Neuronal stem cell (in vitro differentiated cells): ENCODE measurements around the gene SLC7A5.

Experiments used
- DNase-seq: peaks from one replicate; pipeline ENCODE4 v3.0.0-alpha.2; 2013; ENCODE audit warnings: low spot score
- H2AFZ ChIP-seq: one replicate; pipeline ENCODE4 v1.6.1; 2013; ENCODE audit warnings: mild to moderate bottlenecking, low read length, inconsistent platforms
- H2AK5ac ChIP-seq: 2 replicates; pipeline ENCODE4 v1.6.1; 2013; ENCODE audit warnings: low read depth, mild to moderate bottlenecking, inconsistent platforms, low read length, moderate library complexity, mixed read lengths
- H2BK120ac ChIP-seq: 2 replicates; pipeline ENCODE4 v1.6.1; 2013; ENCODE audit warnings: low read depth, mild to moderate bottlenecking, inconsistent platforms, low read length, moderate library complexity, mixed read lengths
- H2BK12ac ChIP-seq: one replicate; pipeline ENCODE4 v1.6.1; 2013; ENCODE audit warnings: low read length, inconsistent platforms
- H2BK15ac ChIP-seq: 2 replicates; pipeline ENCODE4 v1.6.1; 2013; ENCODE audit warnings: mild to moderate bottlenecking, low read length, inconsistent platforms, mixed read lengths
- H2BK5ac ChIP-seq: one replicate; pipeline ENCODE4 v1.6.1; 2013; ENCODE audit warnings: inconsistent platforms, mild to moderate bottlenecking, low read length, moderate library complexity
- H3K14ac ChIP-seq: one replicate; pipeline ENCODE4 v1.6.1; 2013; ENCODE audit warnings: low read length, inconsistent platforms
- H3K18ac ChIP-seq: 2 replicates; pipeline ENCODE4 v1.6.1; 2013; ENCODE audit warnings: low read length, inconsistent platforms
- H3K23ac ChIP-seq: 2 replicates; pipeline ENCODE4 v1.6.1; 2013; ENCODE audit warnings: low read depth, mild to moderate bottlenecking, mixed read lengths, low read length, inconsistent platforms; ENCODE audit not compliant: poor library complexity
- H3K27ac ChIP-seq: replicated peaks from 3 replicates; pipeline ENCODE4 v1.5.1; 2013; ENCODE audit warnings: low read length, inconsistent platforms
- H3K27me3 ChIP-seq, 3 experiments: 2 replicates each; pipeline ENCODE4 v1.6.1; 2013; ENCODE audit warnings: low read length in 3 of 3, mild to moderate bottlenecking in 2 of 3, inconsistent platforms in 1 of 3, low read depth in 1 of 3, mixed read lengths in 1 of 3, moderate library complexity in 1 of 3; ENCODE audit not compliant: control insufficient read depth in 3 of 3, insufficient read depth in 3 of 3
- H3K36me3 ChIP-seq, 2 donors: replicated peaks in 1 of 2; 2 replicates each; pipeline ENCODE4 v1.6.1; 2013; ENCODE audit warnings: low read length in 2 of 2; ENCODE audit not compliant: control insufficient read depth in 2 of 2, insufficient read depth in 2 of 2
- H3K4ac ChIP-seq: 2 replicates; pipeline ENCODE4 v1.6.1; 2013; ENCODE audit warnings: inconsistent platforms, mild to moderate bottlenecking, low read length, moderate library complexity
- H3K4me1 ChIP-seq, 2 donors: 1 replicate in 1 of 2; 2 replicates in 1 of 2; pipeline ENCODE4 v1.6.1; 2013; ENCODE audit warnings: low read length in 2 of 2, low read depth in 1 of 2; ENCODE audit not compliant: control insufficient read depth in 2 of 2, insufficient read depth in 1 of 2
- H3K4me2 ChIP-seq: one replicate; pipeline ENCODE4 v1.6.1; 2013; ENCODE audit warnings: mild to moderate bottlenecking, low read length, inconsistent platforms; ENCODE audit not compliant: insufficient read depth, poor library complexity, severe bottlenecking
- H3K4me3 ChIP-seq, 2 donors: 2 replicates each; pipeline ENCODE4 v1.5.1; 2013; ENCODE audit warnings: low read length in 2 of 2, mild to moderate bottlenecking in 2 of 2, inconsistent platforms in 1 of 2, moderate library complexity in 1 of 2
- H3K79me1 ChIP-seq: one replicate; pipeline ENCODE4 v1.6.1; 2013; ENCODE audit warnings: low read depth, mild to moderate bottlenecking, inconsistent platforms, low read length, moderate library complexity
- H3K9ac ChIP-seq: one replicate; pipeline ENCODE4 v1.6.1; 2013; ENCODE audit warnings: mild to moderate bottlenecking, low read depth, low read length, inconsistent platforms; ENCODE audit not compliant: poor library complexity
- H3K9me3 ChIP-seq, 2 donors: replicated peaks in 1 of 2; 2 replicates each; pipeline versions ENCODE3 to v1.6.1; 2013; ENCODE audit warnings: low read length in 2 of 2, mild to moderate bottlenecking in 2 of 2, inconsistent platforms in 1 of 2, low read depth in 1 of 2, mixed read lengths in 1 of 2, moderate library complexity in 1 of 2; ENCODE audit not compliant: control insufficient read depth in 2 of 2, insufficient read depth in 1 of 2
- H4K8ac ChIP-seq: one replicate; pipeline ENCODE4 v1.6.1; 2013; ENCODE audit warnings: low read depth, mild to moderate bottlenecking, inconsistent platforms, low read length, moderate library complexity
- H4K91ac ChIP-seq: one replicate; pipeline ENCODE4 v1.6.1; 2013; ENCODE audit warnings: low read length, low read depth, mild to moderate bottlenecking, inconsistent platforms; ENCODE audit not compliant: poor library complexity
- WGBS, 2 donors: extraction: QIAGEN DNeasy Blood & Tissue Kit; methylation state at CpG; one replicate each; pipeline ENCODE4 v1.1.7; 2013; ENCODE audit warnings: missing lambda C conversion rate in 2 of 2, mixed read lengths in 1 of 2; ENCODE audit not compliant: insufficient read length in 2 of 2, insufficient replicate concordance in 1 of 2; ENCODE audit errors: extremely low coverage in 2 of 2; 5-methylcytosine and 5-hydroxymethylcytosine counted together

Gene SLC7A5

GRCh38 chr16:87833548-87833947 lies 35.8 kb downstream of the SLC7A5 start:
- H2BK12ac ChIP-seq, result no peak overlapping the region
- H3K18ac ChIP-seq, result no peak overlapping the region
- no peak for DNase-seq
- H2AK5ac ChIP-seq, result no peak overlapping the region
- H3K4me2 ChIP-seq, result no peak overlapping the region
- H3K79me1 ChIP-seq, result peaks cover 1% of the 10 kb centered on the region
- H3K4me1 ChIP-seq, result peaks cover 0 to 4% of the 10 kb centered on the region in 2 donors
- H2BK5ac ChIP-seq, result no peak overlapping the region
- H3K27me3 ChIP-seq, result no peaks in the 10 kb centered on the region
- no peak overlapping the region for H3K14ac ChIP-seq
- no peak overlapping the region for H2BK15ac ChIP-seq
- H3K9me3 ChIP-seq, result no peaks in the 10 kb centered on the region
- no peak overlapping the region for H3K27ac ChIP-seq
- H3K36me3 ChIP-seq, result peaks cover 20 to 55% of the 10 kb centered on the region in 2 donors
- no peak overlapping the region for H4K8ac ChIP-seq
- no peak overlapping the region for H2AFZ ChIP-seq
- WGBS, 2 donors, result no CpG with 5 or more reads among the region's 16 CpGs
- H3K4ac ChIP-seq, result no peak overlapping the region
- no peak overlapping the region for H3K4me3 ChIP-seq
- no peak overlapping the region for H4K91ac ChIP-seq
- H2BK120ac ChIP-seq, result no peak overlapping the region
- H3K23ac ChIP-seq, result no peak overlapping the region
- H3K9ac ChIP-seq, result no peak overlapping the region

GRCh38 chr16:87832741-87833502 lies 36.4 kb downstream of the SLC7A5 start:
- Histone ChIP-seq H3K4me1 (peaks cover 0 to 4% of the 10 kb centered on the region in 2 donors), H3K27me3 (no peaks in the 10 kb centered on the region), H2AFZ (no peak overlapping the region), H3K18ac (no peak overlapping the region), H3K4me3 (no peak overlapping the region), H2BK12ac (no peak overlapping the region), H2AK5ac (no peak overlapping the region), H4K8ac (peak overlapping the region; percentile 92), H3K27ac (no peak overlapping the region), H3K4me2 (no peak overlapping the region), H2BK15ac (no peak overlapping the region), H3K9ac (no peak overlapping the region), H3K36me3 (peaks cover 18 to 51% of the 10 kb centered on the region in 2 donors), H3K4ac (no peak overlapping the region), H3K9me3 (no peaks in the 10 kb centered on the region), H4K91ac (no peak overlapping the region), H3K23ac (peak overlapping the region; percentile 31), H3K79me1 (peaks cover 1% of the 10 kb centered on the region), H2BK120ac (peak overlapping the region; percentile 18), H2BK5ac (no peak overlapping the region), H3K14ac (no peak overlapping the region)
- no CpG with 5 or more reads among the region's 34 CpGs for WGBS, 2 donors
- no peak for DNase-seq

- H3K18ac ChIP-seq, result no peak overlapping the region
- peak overlapping the region; percentile 73 for H3K23ac ChIP-seq
- peaks cover 0 to 4% of the 10 kb centered on the region in 2 donors for H3K4me1 ChIP-seq
- H2BK120ac ChIP-seq, result no peak overlapping the region
- no peak overlapping the region for H3K4me3 ChIP-seq
- H3K27ac ChIP-seq, result no peak overlapping the region
- no peak overlapping the region for H4K91ac ChIP-seq
- no peak overlapping the region for H3K14ac ChIP-seq
- peaks cover 18 to 43% of the 10 kb centered on the region in 2 donors for H3K36me3 ChIP-seq
- H3K4ac ChIP-seq, result no peak overlapping the region
- H2AK5ac ChIP-seq, result no peak overlapping the region
- H2AFZ ChIP-seq, result no peak overlapping the region
- no peak overlapping the region for H2BK5ac ChIP-seq
- H3K4me2 ChIP-seq, result no peak overlapping the region
- H3K9ac ChIP-seq, result no peak overlapping the region
- no peak overlapping the region for H2BK12ac ChIP-seq
- peaks cover 1% of the 10 kb centered on the region for H3K79me1 ChIP-seq
- H4K8ac ChIP-seq, result no peak overlapping the region
- DNase-seq, result no peak
- H2BK15ac ChIP-seq, result no peak overlapping the region
- H3K27me3 ChIP-seq, result no peaks in the 10 kb centered on the region
- no CpG with 5 or more reads among the region's 6 CpGs for WGBS, 2 donors
- no peaks in the 10 kb centered on the region for H3K9me3 ChIP-seq
Observed at GRCh38 chr16:87832137-87832527, 37.2 kb downstream of the SLC7A5 start.

GRCh38 chr16:87831421-87832136 lies 37.7 kb downstream of the SLC7A5 start:
- Histone ChIP-seq H3K9me3 (no peaks in the 10 kb centered on the region), H4K91ac (no peak overlapping the region), H3K27ac (no peak overlapping the region), H3K4me1 (peaks cover 0 to 4% of the 10 kb centered on the region in 2 donors), H3K36me3 (peaks cover 12 to 37% of the 10 kb centered on the region in 2 donors), H3K18ac (no peak overlapping the region), H2BK15ac (no peak overlapping the region), H2AK5ac (no peak overlapping the region), H2BK5ac (peak overlapping the region; percentile 93), H3K14ac (peak overlapping the region; percentile 82), H2BK12ac (no peak overlapping the region), H3K27me3 (no peaks in the 10 kb centered on the region), H3K23ac (peak overlapping the region; percentile 73), H4K8ac (no peak overlapping the region), H3K4me3 (no peak overlapping the region), H3K79me1 (peaks cover 1% of the 10 kb centered on the region), H3K4me2 (no peak overlapping the region), H2BK120ac (no peak overlapping the region), H2AFZ (no peak overlapping the region), H3K9ac (no peak overlapping the region), H3K4ac (no peak overlapping the region)
- WGBS, 2 donors, result no CpG with 5 or more reads among the region's 31 CpGs
- no peak for DNase-seq
